Suprapubic skin (tissue), 4 donors: Measurements from ENCODE around the gene CHAF1A. TPM values are rescaled to one million over a fixed set of nuclear protein-coding genes. Genes with fewer than 3 reads are reported as not detected.
A peak's percentile ranks its signal among the peaks of the same experiment; 100 is the strongest.

Experiments used
- DNase-seq, 2 donors: peaks; one replicate each; pipeline ENCODE4 v3.0.0-alpha.2; 2019; ENCODE audit warnings: low spot score in 2 of 2
- H3K27ac ChIP-seq: fragments of 200-600 bp; sonication (generic); one replicate; pipeline ENCODE4 v1.5.1; 2019
- H3K27me3 ChIP-seq: fragments of 200-600 bp; sonication (generic); one replicate; pipeline ENCODE4 v1.5.1; 2019
- H3K36me3 ChIP-seq: fragments of 200-600 bp; sonication (generic); one replicate; pipeline ENCODE4 v1.5.1; 2019
- H3K4me1 ChIP-seq: fragments of 200-600 bp; sonication (generic); one replicate; pipeline ENCODE4 v1.5.1; 2019
- H3K4me3 ChIP-seq: fragments of 200-600 bp; sonication (generic); one replicate; pipeline ENCODE4 v1.5.1; 2019; ENCODE audit warnings: mild to moderate bottlenecking
- H3K9me3 ChIP-seq: fragments of 200-600 bp; sonication (generic); one replicate; pipeline ENCODE4 v1.5.1; 2019
- EP300 ChIP-seq: sonication (generic); formaldehyde crosslinking; IDR thresholded peaks from one replicate; pipeline ENCODE4 v1.6.1; 2017; ENCODE audit warnings: antibody characterized with exemption
- POLR2A ChIP-seq, 2 donors: fragments of 450-650 bp; IDR thresholded peaks; one replicate each; pipeline ENCODE4 v1.6.1; 2017; ENCODE audit warnings: antibody characterized with exemption in 2 of 2, mild to moderate bottlenecking in 2 of 2, moderate library complexity in 2 of 2
- POLR2AphosphoS5 ChIP-seq, 3 donors: sonication (generic); formaldehyde crosslinking; IDR thresholded peaks; one replicate each; pipeline ENCODE4 v1.6.1; 2017; ENCODE audit warnings: antibody characterized with exemption in 3 of 3
- WGBS: methylation state at CpG from one replicate; pipeline ENCODE4 v1.1.5; 2018; 5-methylcytosine and 5-hydroxymethylcytosine counted together
- total RNA-seq, 4 donors: library from RNA; depleted of rRNA; stranded (reverse); fragments of >200 nt; gene quantifications; one replicate each; pipeline ENCODE4 v1.1.0, GENCODE V29; 2016
- TF ChIP-seq, protein P1 (sequence below), 2 donors: fragments of 200-600 bp in 1 of 2; fragments of 450-650 bp in 1 of 2; sonication (generic) in 1 of 2; IDR thresholded peaks; one replicate each; pipeline ENCODE4 v1.5.1; 2016 to 2019; ENCODE audit warnings: antibody characterized with exemption in 2 of 2, mild to moderate bottlenecking in 1 of 2, moderate library complexity in 1 of 2

CHAF1A gene
- total RNA-seq, 4 donors from 2014 or later, result 8.5 to 20.4 (median 11.4) TPM

- Histone ChIP-seq H3K36me3 (peaks cover 68% of the 10 kb centered on the region), H3K4me3 (no peak overlapping the region), H3K9me3 (no peaks in the 10 kb centered on the region), H3K27ac (no peak overlapping the region), H3K4me1 (peaks cover 6% of the 10 kb centered on the region), H3K27me3 (no peaks in the 10 kb centered on the region)
- 74% methylated on average over 9 of the region's 23 CpGs for WGBS
- TF ChIP-seq POLR2AphosphoS5 (IDR thresholded peaks at IDR 0.05) (no peak), EP300 (no peak), POLR2A (IDR thresholded peaks at IDR 0.05) (no peak)
- TF ChIP-seq, protein P1, sequence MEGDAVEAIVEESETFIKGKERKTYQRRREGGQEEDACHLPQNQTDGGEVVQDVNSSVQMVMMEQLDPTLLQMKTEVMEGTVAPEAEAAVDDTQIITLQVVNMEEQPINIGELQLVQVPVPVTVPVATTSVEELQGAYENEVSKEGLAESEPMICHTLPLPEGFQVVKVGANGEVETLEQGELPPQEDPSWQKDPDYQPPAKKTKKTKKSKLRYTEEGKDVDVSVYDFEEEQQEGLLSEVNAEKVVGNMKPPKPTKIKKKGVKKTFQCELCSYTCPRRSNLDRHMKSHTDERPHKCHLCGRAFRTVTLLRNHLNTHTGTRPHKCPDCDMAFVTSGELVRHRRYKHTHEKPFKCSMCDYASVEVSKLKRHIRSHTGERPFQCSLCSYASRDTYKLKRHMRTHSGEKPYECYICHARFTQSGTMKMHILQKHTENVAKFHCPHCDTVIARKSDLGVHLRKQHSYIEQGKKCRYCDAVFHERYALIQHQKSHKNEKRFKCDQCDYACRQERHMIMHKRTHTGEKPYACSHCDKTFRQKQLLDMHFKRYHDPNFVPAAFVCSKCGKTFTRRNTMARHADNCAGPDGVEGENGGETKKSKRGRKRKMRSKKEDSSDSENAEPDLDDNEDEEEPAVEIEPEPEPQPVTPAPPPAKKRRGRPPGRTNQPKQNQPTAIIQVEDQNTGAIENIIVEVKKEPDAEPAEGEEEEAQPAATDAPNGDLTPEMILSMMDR (IDR thresholded peaks at IDR 0.05), result no peak
- peak in 1 of 2 donors; percentile 60 for DNase-seq
These were observed 45.2 kb upstream of the CHAF1A start for GRCh38 chr19:4357095-4357797.

DNA sequence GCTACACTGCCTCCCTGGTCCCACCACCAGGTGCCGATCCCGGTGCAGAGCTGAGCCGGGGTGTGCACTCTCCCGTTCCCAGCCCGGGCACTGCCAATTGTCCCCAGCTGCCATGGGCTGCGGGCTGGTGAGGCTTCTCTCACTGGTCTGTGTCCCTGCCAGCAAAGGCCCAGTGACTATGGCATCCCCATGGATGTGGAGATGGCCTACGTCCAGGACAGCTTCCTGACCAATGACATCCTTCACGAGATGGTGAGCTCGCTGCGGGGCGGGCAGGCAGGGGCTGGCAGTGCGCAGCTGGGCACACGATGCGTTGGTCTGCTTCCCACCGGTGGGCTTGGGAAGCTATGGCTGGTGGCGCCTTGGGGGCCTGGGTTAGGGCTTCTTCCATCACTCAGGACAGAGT is 44.5 kb upstream of the CHAF1A start:
- no peak for TF ChIP-seq POLR2A (IDR thresholded peaks at IDR 0.05)
- TF ChIP-seq EP300, result no peak
- TF ChIP-seq, protein P1 (IDR thresholded peaks at IDR 0.05), result no peak
- no peak for TF ChIP-seq POLR2AphosphoS5 (IDR thresholded peaks at IDR 0.05)
- Histone ChIP-seq H3K4me1 (no peaks in the 10 kb centered on the region), H3K36me3 (peaks cover 75% of the 10 kb centered on the region), H3K27me3 (no peaks in the 10 kb centered on the region), H3K9me3 (no peaks in the 10 kb centered on the region), H3K27ac (no peak overlapping the region), H3K4me3 (no peak overlapping the region)
- peak in 1 of 2 donors; percentile 61 for DNase-seq
- WGBS, result no CpG with 5 or more reads among the region's 16 CpGs

DNA sequence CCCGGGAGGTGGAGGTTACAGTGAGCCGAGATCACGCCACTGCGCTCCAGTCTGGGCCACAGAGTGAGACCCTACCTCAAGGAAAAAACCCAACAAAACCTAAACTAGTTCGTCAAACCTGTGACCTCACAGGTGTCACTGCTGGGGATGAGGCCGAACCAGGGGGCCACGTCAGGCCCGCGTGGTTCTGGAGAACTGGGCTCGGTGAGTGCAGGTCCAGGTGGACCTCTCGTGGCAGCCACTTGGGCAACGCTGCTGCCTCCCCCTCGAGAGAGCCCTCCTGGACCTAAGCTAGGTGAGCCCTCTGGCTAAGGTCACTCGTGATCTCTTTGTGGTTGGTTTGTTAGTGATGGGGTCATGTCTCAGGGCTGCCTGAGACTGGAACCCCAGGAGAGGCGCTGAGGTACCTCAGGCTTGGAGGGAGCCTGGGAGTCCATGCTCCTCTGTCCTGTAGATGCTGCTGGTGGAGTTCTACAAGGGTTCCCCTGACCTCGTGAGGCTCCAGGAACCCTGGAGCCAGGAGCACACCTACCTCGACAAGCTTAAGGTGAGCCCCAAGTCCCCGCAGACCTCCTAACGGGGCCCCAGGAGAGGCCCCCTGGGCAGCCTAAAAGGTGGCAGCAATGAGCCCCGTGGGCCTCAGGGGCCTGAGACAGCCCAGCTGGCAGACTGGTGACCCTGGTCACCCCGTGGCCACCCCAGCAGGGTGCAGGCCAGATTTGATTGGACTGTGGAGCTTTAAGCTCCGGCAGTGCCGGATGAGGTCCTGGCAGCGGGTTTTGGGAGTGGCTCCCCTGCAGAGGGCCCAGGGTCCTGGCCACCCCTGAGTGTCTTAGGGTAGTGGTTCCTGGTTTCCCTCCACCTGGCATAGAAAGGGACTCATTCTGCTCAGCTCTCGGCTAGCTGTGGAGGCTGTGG is 43.5 kb upstream of the CHAF1A start:
- WGBS, result 81% methylated on average over 20 of the region's 25 CpGs
- Histone ChIP-seq H3K27ac (no peak overlapping the region), H3K27me3 (no peaks in the 10 kb centered on the region), H3K4me3 (no peak overlapping the region), H3K9me3 (no peaks in the 10 kb centered on the region), H3K4me1 (no peaks in the 10 kb centered on the region), H3K36me3 (peaks cover 82% of the 10 kb centered on the region)
- no peak for TF ChIP-seq POLR2AphosphoS5 (IDR thresholded peaks at IDR 0.05)
- TF ChIP-seq POLR2A (IDR thresholded peaks at IDR 0.05), result no peak
- TF ChIP-seq, protein P1 (IDR thresholded peaks at IDR 0.05), result no peak
- TF ChIP-seq EP300, result no peak
- DNase-seq, result no peak

- Histone ChIP-seq H3K27ac (no peak overlapping the region), H3K27me3 (no peaks in the 10 kb centered on the region), H3K9me3 (no peaks in the 10 kb centered on the region), H3K36me3 (peaks cover 83% of the 10 kb centered on the region), H3K4me1 (no peaks in the 10 kb centered on the region), H3K4me3 (no peak overlapping the region)
- no CpG with 5 or more reads among the region's 13 CpGs for WGBS
- TF ChIP-seq, protein P1 (IDR thresholded peaks at IDR 0.05), result no peak
- TF ChIP-seq EP300 (no peak), POLR2AphosphoS5 (IDR thresholded peaks at IDR 0.05) (no peak), POLR2A (IDR thresholded peaks at IDR 0.05) (no peak)
- DNase-seq, result peak in 1 of 2 donors; percentile 60
These were observed 42.8 kb upstream of the CHAF1A start for GRCh38 chr19:4359627-4360000.

GRCh38 chr19:4360081-4360569 is 42.3 kb upstream of the CHAF1A start:
- no peaks in the 10 kb centered on the region for H3K9me3 ChIP-seq
- no peak overlapping the region for H3K4me3 ChIP-seq
- no peaks in the 10 kb centered on the region for H3K27me3 ChIP-seq
- no peaks in the 10 kb centered on the region for H3K4me1 ChIP-seq
- TF ChIP-seq POLR2A (IDR thresholded peaks at IDR 0.05), result no peak
- TF ChIP-seq EP300, result no peak
- TF ChIP-seq, protein P1 (IDR thresholded peaks at IDR 0.05), result no peak
- no peak for TF ChIP-seq POLR2AphosphoS5 (IDR thresholded peaks at IDR 0.05)
- 63% methylated on average over 9 of the region's 9 CpGs for WGBS
- DNase-seq, result no peak
- peaks cover 83% of the 10 kb centered on the region for H3K36me3 ChIP-seq
- H3K27ac ChIP-seq, result no peak overlapping the region
